22Rv1 (cell line): ENCODE results near the gene C2CD4D.
"Not testable (repeated sequence)": the region's sequence is repeated elsewhere in the genome, so short reads cannot be mapped to it uniquely, and the experiment has no call there.

Source experiments
- H3K27ac ChIP-seq: fragments of 450-650 bp; 2 replicates; pipeline ENCODE4 v1.5.1; 2017
- CTCF ChIP-seq: fragments of 450-650 bp; IDR thresholded peaks from 2 replicates; pipeline ENCODE4 v1.5.1; 2017; ENCODE audit warnings: mild to moderate bottlenecking
- ZFX ChIP-seq: fragments of 450-650 bp; IDR thresholded peaks from 2 replicates; pipeline ENCODE4 v1.6.1; 2017; ENCODE audit warnings: antibody characterized with exemption, borderline replicate concordance

Gene C2CD4D

DNA sequence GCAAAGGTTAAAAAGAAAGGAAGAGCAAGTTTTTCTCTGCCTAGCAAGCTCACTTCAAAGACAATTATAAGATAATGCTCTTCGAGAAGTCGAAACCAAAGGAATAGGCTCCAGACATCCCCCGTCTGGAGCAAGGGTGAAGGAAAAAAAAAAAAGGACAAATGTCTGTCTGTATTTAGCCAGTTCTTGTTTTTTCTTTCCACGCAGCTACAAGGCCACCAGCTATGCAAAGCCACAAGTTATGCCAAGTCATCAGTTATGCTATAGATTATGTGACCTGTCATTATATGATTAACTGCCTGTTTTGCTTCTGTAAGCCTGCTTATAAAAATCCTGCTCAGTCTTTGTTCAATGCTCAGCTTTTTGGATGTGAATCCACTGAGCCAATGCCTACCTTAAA lies 16.3 kb upstream of the C2CD4D start:
- no peak overlapping the region for H3K27ac ChIP-seq

GRCh38 chr1:151855516-151855915 lies 15.9 kb upstream of the C2CD4D start:
- not testable (repeated sequence) for H3K27ac ChIP-seq

More for the DNA sequence above, 16.3 kb upstream of the C2CD4D start:
- TF ChIP-seq CTCF (no peak), ZFX (no peak)

GRCh38 chr1:151854658-151855057 lies 15.0 kb upstream of the C2CD4D start:
- TF ChIP-seq ZFX: no peak
- no peak for TF ChIP-seq CTCF
- no peak overlapping the region for H3K27ac ChIP-seq

DNA sequence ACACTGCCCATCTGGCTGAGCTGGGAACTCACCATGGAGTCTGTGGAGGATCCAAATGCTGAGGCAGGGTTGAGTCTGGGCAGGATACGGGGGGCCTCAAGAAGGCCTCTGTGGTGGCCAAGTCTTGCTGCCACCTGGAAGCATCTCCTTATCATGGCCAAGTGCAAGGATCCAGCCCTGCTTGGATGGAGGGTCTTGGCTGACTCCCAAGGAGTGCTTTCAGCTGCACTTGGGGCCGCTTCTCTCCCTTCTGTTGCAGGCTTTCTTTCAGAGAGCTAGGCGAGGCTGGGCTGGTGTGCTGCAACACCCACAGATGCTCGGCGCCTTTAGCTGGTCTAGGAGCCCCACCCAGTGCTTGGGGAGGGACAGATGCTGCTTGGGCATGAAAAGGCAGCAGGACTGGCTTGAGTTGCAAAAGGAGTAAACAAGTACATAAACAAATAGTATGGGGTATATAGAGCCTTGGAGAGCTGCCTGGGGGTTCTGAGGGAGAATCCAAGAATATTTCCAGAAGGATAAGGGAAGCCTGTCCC lies 13.9 kb upstream of the C2CD4D start, which contains the start of gene THEM5:
THEM5 (minus strand) TSS at position 302 of the 533 bp plus-strand sequence; CDS start at position 155, 147 bp downstream.
- H3K27ac ChIP-seq: no peak within 1 kb of the TSS
- TF ChIP-seq CTCF (no peak), ZFX (no peak)

GRCh38 chr1:151852733-151853132 lies 13.1 kb upstream of the C2CD4D start:
- TF ChIP-seq CTCF (no peak), ZFX (no peak)
- no peak overlapping the region for H3K27ac ChIP-seq

- H3K27ac ChIP-seq: no peak overlapping the region
- TF ChIP-seq CTCF (no peak), ZFX (no peak)
Measured at GRCh38 chr1:151851886-151852285, 12.3 kb upstream of the C2CD4D start.

DNA sequence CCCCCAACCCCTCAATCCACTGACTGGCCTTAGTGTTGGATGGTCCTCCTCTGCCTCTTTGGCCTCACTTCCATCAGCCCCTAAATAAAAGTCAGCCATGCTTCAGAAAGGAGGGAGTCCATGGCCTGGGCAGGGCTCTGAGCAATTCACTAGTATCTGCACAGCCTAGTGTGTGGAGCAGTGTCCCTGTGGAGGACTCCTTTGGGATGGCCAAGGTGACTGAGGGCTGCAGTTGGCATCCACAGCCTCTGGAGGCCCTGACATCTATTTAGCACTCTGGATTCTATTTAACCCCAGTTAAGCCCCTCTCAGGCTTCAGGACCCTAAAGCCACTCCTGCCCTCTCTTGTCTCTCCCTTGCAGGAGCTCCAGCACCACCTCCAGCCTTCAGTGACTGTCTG lies 10.3 kb upstream of the C2CD4D start:
- TF ChIP-seq ZFX (no peak), CTCF (no peak)

GRCh38 chr1:151849126-151849525 lies 9.5 kb upstream of the C2CD4D start:
- no peak for TF ChIP-seq CTCF
- no peak for TF ChIP-seq ZFX
- H3K27ac ChIP-seq: no peak overlapping the region

More for the DNA sequence above, 10.3 kb upstream of the C2CD4D start:
- H3K27ac ChIP-seq: no peak overlapping the region
